Neural cell (in vitro differentiated cells): ENCODE results near the gene TLE7. TPM values are rescaled to one million over a fixed set of nuclear protein-coding genes. Genes with fewer than 3 reads are reported as not detected.

Experiments
- H2AFZ ChIP-seq: fragments of 200-600, 300-800 bp; sonication (generic), shearing (Covaris generic); 2 replicates; pipeline ENCODE4 v1.6.0; 2014; ENCODE audit warnings: low read depth, mild to moderate bottlenecking, antibody characterized with exemption, low read length, moderate library complexity
- H3F3A ChIP-seq: fragments of 200-600 bp; shearing (Covaris generic); 2 replicates; pipeline ENCODE4 v1.6.1; 2016; ENCODE audit warnings: mild to moderate bottlenecking, moderate library complexity, mixed read lengths, antibody characterized with exemption, low read length; ENCODE audit not compliant: insufficient read depth, poor library complexity, severe bottlenecking
- H3K27ac ChIP-seq: fragments of 200-600, 300-800 bp; sonication (generic), shearing (Covaris generic); 2 replicates; pipeline ENCODE4 v1.5.1; 2014; ENCODE audit warnings: mild to moderate bottlenecking, low read length, moderate library complexity
- H3K27me3 ChIP-seq: fragments of 300-800, 200-600 bp; sonication (generic), shearing (Covaris generic); 2 replicates; pipeline ENCODE4 v1.6.0; 2014; ENCODE audit warnings: mild to moderate bottlenecking, low read depth, low read length, moderate library complexity; ENCODE audit not compliant: insufficient read depth
- H3K36me3 ChIP-seq: fragments of 300-800, 200-600 bp; sonication (generic), shearing (Covaris generic); 2 replicates; pipeline ENCODE4 v1.5.1; 2014; ENCODE audit warnings: mild to moderate bottlenecking, antibody characterized with exemption, low read length, moderate library complexity; ENCODE audit not compliant: insufficient read depth
- H3K4me2 ChIP-seq: fragments of 300-800, 200-600 bp; sonication (generic), shearing (Covaris generic); 2 replicates; pipeline ENCODE4 v1.6.0; 2014; ENCODE audit warnings: mild to moderate bottlenecking, low read length
- H3K4me3 ChIP-seq: fragments of 300-800, 200-600 bp; sonication (generic), shearing (Covaris generic); 2 replicates; pipeline ENCODE4 v1.5.1; 2014; ENCODE audit warnings: mild to moderate bottlenecking, low read length, moderate library complexity
- H3K79me2 ChIP-seq: fragments of 200-600 bp; shearing (Covaris generic); replicated peaks from 2 replicates; pipeline ENCODE4 v1.6.0; 2014; ENCODE audit warnings: mild to moderate bottlenecking, low read length, moderate library complexity; ENCODE audit not compliant: insufficient read depth
- H3K9ac ChIP-seq: fragments of 300-800, 200-600 bp; sonication (generic), shearing (Covaris generic); 2 replicates; pipeline ENCODE4 v1.6.1; 2016; ENCODE audit warnings: mild to moderate bottlenecking, low read length, mixed read lengths
- H3K9me2 ChIP-seq: fragments of 200-600 bp; shearing (Covaris generic); 2 replicates; pipeline ENCODE4 v1.6.1; 2016; ENCODE audit warnings: mild to moderate bottlenecking, low read length, mixed read lengths; ENCODE audit not compliant: insufficient read depth
- H3K9me3 ChIP-seq: fragments of 200-600, 300-800 bp; sonication (generic), shearing (Covaris generic); 2 replicates; pipeline ENCODE4 v1.6.1; 2016; ENCODE audit warnings: mild to moderate bottlenecking, mixed run types, low read length, moderate library complexity, mixed read lengths
- H4K20me1 ChIP-seq: fragments of 200-600 bp; shearing (Covaris generic); 2 replicates; pipeline ENCODE4 v1.6.1; 2016; ENCODE audit warnings: mild to moderate bottlenecking, mixed run types; ENCODE audit not compliant: insufficient read depth
- CTCF ChIP-seq: fragments of 450-650 bp; IDR thresholded peaks from 2 replicates; pipeline ENCODE4 v1.5.1; 2014; ENCODE audit warnings: antibody characterized with exemption, mild to moderate bottlenecking, moderate library complexity; ENCODE audit not compliant: poor library complexity, severe bottlenecking
- EP300 ChIP-seq: fragments of 450-650 bp; conservative IDR thresholded peaks from 2 replicates; pipeline ENCODE4 v1.6.1; 2014; ENCODE audit warnings: antibody characterized with exemption, mild to moderate bottlenecking, moderate library complexity; ENCODE audit not compliant: poor library complexity, severe bottlenecking
- EZH2 ChIP-seq: fragments of 200-600, 300-800 bp; shearing (Covaris generic), sonication (generic); IDR thresholded peaks from 2 replicates; pipeline ENCODE4 v1.6.1; 2014; ENCODE audit warnings: antibody characterized with exemption, low read length, borderline replicate concordance, mild to moderate bottlenecking; ENCODE audit not compliant: insufficient read depth, poor library complexity, severe bottlenecking
- MXI1 ChIP-seq: fragments of 450-650 bp; conservative IDR thresholded peaks from 2 replicates; pipeline ENCODE4 v1.6.1; 2014; ENCODE audit warnings: antibody characterized with exemption, mild to moderate bottlenecking; ENCODE audit not compliant: poor library complexity, severe bottlenecking
- POLR2AphosphoS5 ChIP-seq: IDR thresholded peaks from 2 replicates; pipeline ENCODE4 v1.6.1; 2012
- RAD21 ChIP-seq: fragments of 450-650 bp; conservative IDR thresholded peaks from 2 replicates; pipeline ENCODE4 v1.6.1; 2014; ENCODE audit warnings: antibody characterized with exemption, mild to moderate bottlenecking, moderate library complexity
- REST ChIP-seq: IDR thresholded peaks from 2 replicates; pipeline ENCODE4 v1.6.1; 2012; ENCODE audit warnings: borderline replicate concordance
- SMC3 ChIP-seq: fragments of 450-650 bp; conservative IDR thresholded peaks from 2 replicates; pipeline ENCODE4 v1.6.1; 2014; ENCODE audit warnings: antibody characterized with exemption, mild to moderate bottlenecking, moderate library complexity; ENCODE audit not compliant: poor library complexity
- TAF1 ChIP-seq: IDR thresholded peaks from 2 replicates; pipeline ENCODE4 v1.6.1; 2012; ENCODE audit warnings: low read depth
- polyA plus RNA-seq: library from polyadenylated mRNA; depleted of rRNA; stranded (reverse); fragments of >200 nt; gene quantifications from 2 replicates; pipeline ENCODE4 v1.2.3, GENCODE V29; 2014

Gene TLE7
- polyA plus RNA-seq, 1 donor from 2014 or later, result not detected

- Histone ChIP-seq H4K20me1 (no peaks in the 10 kb centered on the region), H3K4me2 (no peak overlapping the region), H3K9me2 (no peaks in the 10 kb centered on the region), H3K36me3 (no peaks in the 10 kb centered on the region), H3K9me3 (no peaks in the 10 kb centered on the region), H3K4me3 (no peak overlapping the region), H2AFZ (no peak overlapping the region), H3K27me3 (no peaks in the 10 kb centered on the region), H3K79me2 (no peaks in the 10 kb centered on the region), H3K27ac (no peak overlapping the region), H3K9ac (no peak overlapping the region), H3F3A (no peaks in the 10 kb centered on the region)
- TF ChIP-seq MXI1, result no peak
- TF ChIP-seq EZH2, result no peak
- TF ChIP-seq RAD21, result no peak
- no peak for TF ChIP-seq SMC3
- TF ChIP-seq TAF1, result no peak
- no peak for TF ChIP-seq CTCF
- TF ChIP-seq POLR2AphosphoS5, result no peak
- TF ChIP-seq EP300, result no peak
- TF ChIP-seq REST, result no peak
These were observed 1.0 kb downstream of the TLE7 start for GRCh38 chr16:71440669-71441347.

GRCh38 chr16:71439523-71439922, 2.3 kb downstream of the TLE7 start:
- Histone ChIP-seq H3K4me2 (no peak overlapping the region), H2AFZ (no peak overlapping the region), H3K79me2 (no peaks in the 10 kb centered on the region), H3K4me3 (no peak overlapping the region), H3K9ac (no peak overlapping the region), H4K20me1 (no peaks in the 10 kb centered on the region), H3K9me2 (no peaks in the 10 kb centered on the region), H3F3A (no peaks in the 10 kb centered on the region), H3K27me3 (no peaks in the 10 kb centered on the region), H3K36me3 (no peaks in the 10 kb centered on the region), H3K9me3 (no peaks in the 10 kb centered on the region), H3K27ac (no peak overlapping the region)
- TF ChIP-seq SMC3 (no peak), REST (no peak), RAD21 (no peak), TAF1 (no peak)
